VCaP (cell line): Measurements from ENCODE around the gene EFNA1.

Source experiments
- H3K27ac ChIP-seq: fragments of 450-650 bp; 2 replicates; pipeline ENCODE4 v1.5.1; 2017
- CTCF ChIP-seq: fragments of 450-650 bp; conservative IDR thresholded peaks from 2 replicates; pipeline ENCODE4 v1.5.1; 2017; ENCODE audit warnings: mild to moderate bottlenecking, moderate library complexity

Gene EFNA1

DNA sequence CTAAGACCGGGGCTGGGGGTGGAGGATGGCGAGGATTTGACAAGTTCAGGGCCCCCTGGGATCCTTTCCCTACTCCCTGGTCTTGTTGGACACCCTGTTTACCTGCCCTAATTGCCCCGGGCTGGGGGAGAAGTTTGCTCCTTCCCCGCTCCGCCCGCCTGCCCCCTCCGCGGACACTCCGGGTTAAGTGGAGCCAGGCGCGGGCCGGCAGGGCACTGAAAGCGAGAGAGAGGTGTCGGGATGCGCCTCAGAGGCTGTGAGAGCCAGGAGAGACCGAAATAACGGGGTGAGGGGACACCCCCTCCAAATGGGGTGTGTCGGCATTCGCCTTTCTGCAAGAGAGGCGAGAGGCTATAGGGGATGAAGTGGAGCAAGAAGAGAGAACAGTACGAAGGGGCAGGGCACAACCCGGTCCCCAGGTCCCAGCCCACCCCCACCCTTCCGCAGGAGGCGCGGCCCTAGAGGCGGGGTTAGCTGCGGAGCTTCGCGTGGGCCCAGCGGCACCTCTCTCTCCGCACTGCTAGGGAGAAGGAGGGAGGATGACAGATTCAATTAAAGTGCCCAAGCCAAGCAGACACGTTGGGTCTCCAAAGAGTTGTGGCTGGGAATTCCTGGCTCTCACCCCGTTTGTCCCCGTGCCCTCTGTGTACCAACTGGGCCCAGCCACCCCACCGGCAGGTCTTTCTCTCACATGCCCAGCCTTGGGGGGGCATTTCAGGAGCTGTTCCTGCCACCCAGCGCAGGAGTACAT is 45.2 kb upstream of the EFNA1 start:
- H3K27ac ChIP-seq: peak overlapping the region; percentile 81

GRCh38 chr1:155083052-155083541 is 44.6 kb upstream of the EFNA1 start:
- no peak for TF ChIP-seq CTCF
- peak overlapping the region; percentile 81 for H3K27ac ChIP-seq

More for the DNA sequence above, 45.2 kb upstream of the EFNA1 start:
- TF ChIP-seq CTCF: no peak

DNA sequence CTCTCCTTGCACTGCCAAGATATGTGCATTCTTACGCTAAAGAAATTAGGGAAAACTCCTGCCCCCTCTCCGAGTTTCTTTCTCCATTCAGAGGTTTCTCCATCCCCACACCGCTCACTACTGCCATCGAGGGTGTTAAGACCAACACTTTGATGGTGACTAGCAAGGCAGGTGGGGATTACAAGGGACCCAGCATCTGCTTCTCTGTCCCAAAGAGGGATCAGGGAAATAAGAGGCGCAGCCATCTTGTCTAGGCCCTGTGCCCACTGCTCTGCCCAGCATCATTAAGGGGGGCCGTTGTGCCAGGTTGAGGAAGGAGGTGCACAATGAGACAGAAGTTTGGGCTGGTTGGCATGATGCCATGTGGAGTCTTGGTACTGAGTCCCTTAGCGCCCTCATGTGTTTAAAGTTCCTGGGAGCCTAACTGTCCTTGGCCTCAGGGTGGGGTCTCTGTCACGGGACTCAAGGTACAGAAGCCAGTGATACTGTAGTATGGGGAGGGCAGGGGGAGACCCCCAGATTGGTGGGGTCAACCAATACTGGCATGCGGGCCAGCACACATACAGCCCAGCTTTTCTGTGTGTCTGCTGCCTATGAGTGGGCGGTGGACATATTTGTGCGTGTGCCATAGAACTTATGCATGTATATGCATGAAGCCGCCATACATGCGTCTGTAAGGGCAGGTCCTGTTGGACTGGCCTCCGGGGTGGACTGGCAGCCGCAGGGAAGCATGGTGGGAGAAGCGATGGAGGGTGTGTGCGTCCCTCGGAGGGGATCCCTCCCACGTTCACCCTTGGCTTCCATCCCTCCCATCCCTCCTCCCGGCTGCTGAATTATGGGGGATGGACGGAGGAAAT is 43.6 kb upstream of the EFNA1 start:
- no peak for TF ChIP-seq CTCF
- H3K27ac ChIP-seq: peak overlapping the region; percentile 81

DNA sequence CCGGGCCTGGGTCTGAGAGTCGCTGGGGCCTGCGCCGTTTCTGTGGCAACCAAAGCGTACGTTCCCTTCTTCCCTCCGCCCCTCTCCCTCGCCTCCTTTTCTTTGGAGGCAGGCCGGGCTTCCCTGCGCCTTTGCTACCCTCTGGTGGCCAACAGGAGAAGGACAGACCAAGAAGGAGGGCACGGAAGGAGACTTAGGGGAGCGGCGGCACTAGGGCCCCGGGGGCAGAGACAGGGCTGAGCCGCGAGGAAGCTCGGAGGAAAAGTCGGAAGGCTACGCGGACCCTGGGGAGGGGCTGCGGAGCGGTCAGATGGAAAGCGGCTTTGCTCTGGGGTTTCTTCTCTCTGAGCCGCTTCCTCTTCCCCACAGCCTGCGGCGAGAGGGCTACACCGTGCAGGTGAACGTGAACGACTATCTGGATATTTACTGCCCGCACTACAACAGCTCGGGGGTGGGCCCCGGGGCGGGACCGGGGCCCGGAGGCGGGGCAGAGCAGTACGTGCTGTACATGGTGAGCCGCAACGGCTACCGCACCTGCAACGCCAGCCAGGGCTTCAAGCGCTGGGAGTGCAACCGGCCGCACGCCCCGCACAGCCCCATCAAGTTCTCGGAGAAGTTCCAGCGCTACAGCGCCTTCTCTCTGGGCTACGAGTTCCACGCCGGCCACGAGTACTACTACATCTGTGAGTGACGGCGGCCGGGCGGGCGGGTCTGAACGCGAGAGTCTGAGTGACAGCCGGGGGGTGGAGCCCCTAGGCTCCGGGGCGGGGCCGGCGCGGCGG is 42.8 kb upstream of the EFNA1 start:
- TF ChIP-seq CTCF: peak; percentile 90
- peak overlapping the region; percentile 81 for H3K27ac ChIP-seq

GRCh38 chr1:155085504-155086127 is 42.1 kb upstream of the EFNA1 start:
- no peak for TF ChIP-seq CTCF
- H3K27ac ChIP-seq: peak overlapping the region; percentile 81

GRCh38 chr1:155086128-155086741 is 41.4 kb upstream of the EFNA1 start:
- TF ChIP-seq CTCF: peak; percentile 96
- H3K27ac ChIP-seq: peak overlapping the region; percentile 81
